Heart left ventricle (tissue), 16 donors: ENCODE data around the gene PDE5A. TPM values are rescaled to one million over a fixed set of nuclear protein-coding genes. Genes with fewer than 3 reads are reported as not detected.

Experiments used
- ATAC-seq, 4 donors: fragments of 200-7000 bp; cut with Tn5 transposase; one replicate each; pipeline ENCODE4 v1.9.1; 2020 to 2022; ENCODE audit warnings: moderate library complexity in 4 of 4, mild to moderate bottlenecking in 3 of 4, moderate number of reproducible peaks in 1 of 4
- DNase-seq, 5 donors: peaks; one replicate each; pipeline ENCODE4 v3.0.0-alpha.2; 2020
- H3K27ac ChIP-seq, 12 donors: fragments of 200-600 bp; sonication (generic) in 4 of 12; one replicate each; pipeline versions ENCODE4 v1.5.0 to v1.8.0; 2016 to 2022; ENCODE audit warnings: mild to moderate bottlenecking in 2 of 12
- H3K27me3 ChIP-seq, 9 donors: fragments of 200-600 bp; sonication (generic) in 2 of 9; one replicate each; pipeline versions ENCODE4 v1.5.1 to v1.8.0; 2016 to 2022; ENCODE audit warnings: mild to moderate bottlenecking in 3 of 9
- H3K36me3 ChIP-seq, 9 donors: fragments of 200-600 bp; sonication (generic) in 2 of 9; one replicate each; pipeline versions ENCODE4 v1.5.0 to v1.8.0; 2018 to 2022; ENCODE audit warnings: mild to moderate bottlenecking in 2 of 9
- H3K4me1 ChIP-seq, 12 donors: fragments of 200-600 bp; sonication (generic) in 4 of 12; one replicate each; pipeline versions ENCODE4 v1.5.0 to v1.8.0; 2016 to 2022; ENCODE audit warnings: mild to moderate bottlenecking in 3 of 12
- H3K4me3 ChIP-seq, 12 donors: fragments of 200-600 bp; sonication (generic) in 4 of 12; one replicate each; pipeline versions ENCODE4 v1.5.0 to v1.8.0; 2017 to 2022; ENCODE audit warnings: mild to moderate bottlenecking in 9 of 12, moderate library complexity in 4 of 12
- H3K9me3 ChIP-seq, 12 donors: fragments of 200-600 bp; sonication (generic) in 4 of 12; one replicate each; pipeline versions ENCODE4 v1.5.0 to v1.8.0; 2016 to 2022; ENCODE audit warnings: mild to moderate bottlenecking in 1 of 12
- POLR2A ChIP-seq, 2 donors: fragments of 450-650 bp; IDR thresholded peaks; one replicate each; pipeline ENCODE4 v1.6.1; 2017; ENCODE audit warnings: antibody characterized with exemption in 2 of 2, mild to moderate bottlenecking in 2 of 2, moderate library complexity in 2 of 2
- WGBS, 4 donors: extraction: QIAGEN DNeasy Blood & Tissue Kit in 2 of 4; methylation state at CpG; one replicate each; pipeline versions ENCODE4 v1.1.5 to v1.1.7; 2013 to 2018; 5-methylcytosine and 5-hydroxymethylcytosine counted together
- intact Hi-C, 10 donors: fragments of 100-400 bp; cut with DNase I; formaldehyde crosslinking; loops; one replicate each; pipeline versions ENCODE4 v1.11.1 to v1.14.2; 2022
- polyA plus RNA-seq, 2 donors: library from polyadenylated mRNA; stranded (reverse); fragments of 200-250 nt; gene quantifications; one replicate each; pipeline ENCODE4 v1.2.3, GENCODE V29; 2013
- total RNA-seq, 9 donors: library from RNA; depleted of rRNA in 2 of 9; stranded (reverse); fragments of >200 nt in 2 of 9; fragmentation: NEBNext Ultra II Directional in 3 of 9; extraction: Animal tissue kit (Norgen Biotek cat#: 25700) in 3 of 9; gene quantifications; one replicate each; pipeline versions ENCODE4 v1.1.0 to v1.2.4, GENCODE V29; 2016 to 2023
- TF ChIP-seq, protein P1 (sequence below), 12 donors: fragments of 200-600 bp; sonication (generic) in 4 of 12; IDR thresholded peaks; one replicate each; pipeline versions ENCODE4 v1.5.0 to v1.8.0; 2018 to 2022; ENCODE audit warnings: antibody characterized with exemption in 12 of 12, mild to moderate bottlenecking in 5 of 12
- donor health status: ischemic (EF 13 %, LVEDD 7.1; RV severe dilation, severe dysfunction).
- donor health status: healthy with polysubstance abuse.
- donor health status: DM: no; HTN: yes; CAD: no.
- donor health status: DM: no; HTN: no; CAD: no.
- donor health status: ischemic (EF 25% LVEDD 6.9; RV normal size, moderate dysfunction).
- donor health status: ischemic (EF 25% LVEDD 5.7; RV mildly dilated, moderate dysfunction).
- donor health status: healthy.
- donor health status: DM: yes; HTN: yes; CAD: no.
- donor health status: ischemic (EF 35%, LVEDD 5.7; RV mildly dilated, moderate dysfunction).
- donor health status: nonischemic (EF 11% LVEDD 7.7; RV severe dilation, severe dysfunction).
- donor health status: DM: yes; HTN: yes; CAD: no.
- donor health status: PGD.
- donor health status: ischemic (EF 29% LVEDD 5.4; RV normal size, mild dysfunction).
- donor health status: nonischemic (EF 23%, LVEDD 6.1; RV moderate dilation, normal function).

Gene PDE5A
- total and polyA plus RNA-seq, 11 donors = 1.6 to 20.6 (median 7.3) TPM

DNA sequence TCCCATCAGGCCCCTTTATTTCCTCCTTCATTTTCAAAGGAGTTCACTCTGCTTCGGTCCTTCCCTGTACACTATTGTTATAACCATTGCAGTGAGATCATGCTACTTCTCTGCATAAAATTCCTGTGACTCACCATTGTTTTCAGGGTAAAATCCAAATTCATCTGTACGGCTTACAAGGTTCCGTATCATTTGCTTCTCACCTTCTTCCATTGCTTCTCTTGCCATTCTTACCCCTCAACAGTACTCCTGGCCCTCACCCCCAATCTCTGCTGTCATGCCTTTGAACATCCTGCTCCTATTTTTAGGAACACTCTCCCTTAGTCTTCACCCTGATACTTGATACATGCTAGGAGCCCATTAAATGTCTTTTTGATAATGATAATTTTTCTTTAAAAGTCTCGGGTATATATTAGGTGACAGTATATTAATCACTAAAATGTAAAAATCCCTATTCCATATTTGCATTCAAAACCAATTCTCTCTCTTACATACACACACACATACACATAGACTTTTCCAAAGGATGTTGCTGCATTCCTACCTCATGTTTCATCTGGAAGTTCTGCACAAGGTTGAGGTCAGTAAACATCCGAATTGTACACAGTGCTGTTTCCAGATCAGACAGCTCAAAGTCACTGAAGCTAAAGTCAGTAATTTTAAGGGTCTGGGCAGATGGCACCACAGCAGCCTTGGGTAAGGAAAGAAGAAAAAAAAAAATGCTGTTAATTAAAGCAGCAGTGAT lies 103.4 kb downstream of the PDE5A start:
- ATAC-seq (peak in 1 of 4 donors; percentile 38), DNase-seq (no peak)
- H3K9me3 ChIP-seq = no peaks in the 10 kb centered on the region
- WGBS, 4 donors = 72 to 82% (median 74%) methylated on average over 5 of the region's 5 CpGs
- peaks cover 0 to 66% (median 12%) of the 10 kb centered on the region in 9 donors for H3K36me3 ChIP-seq
- no peak overlapping the region for H3K27ac ChIP-seq
- TF ChIP-seq POLR2A (IDR thresholded peaks at IDR 0.05) = no peak
- TF ChIP-seq, protein P1, sequence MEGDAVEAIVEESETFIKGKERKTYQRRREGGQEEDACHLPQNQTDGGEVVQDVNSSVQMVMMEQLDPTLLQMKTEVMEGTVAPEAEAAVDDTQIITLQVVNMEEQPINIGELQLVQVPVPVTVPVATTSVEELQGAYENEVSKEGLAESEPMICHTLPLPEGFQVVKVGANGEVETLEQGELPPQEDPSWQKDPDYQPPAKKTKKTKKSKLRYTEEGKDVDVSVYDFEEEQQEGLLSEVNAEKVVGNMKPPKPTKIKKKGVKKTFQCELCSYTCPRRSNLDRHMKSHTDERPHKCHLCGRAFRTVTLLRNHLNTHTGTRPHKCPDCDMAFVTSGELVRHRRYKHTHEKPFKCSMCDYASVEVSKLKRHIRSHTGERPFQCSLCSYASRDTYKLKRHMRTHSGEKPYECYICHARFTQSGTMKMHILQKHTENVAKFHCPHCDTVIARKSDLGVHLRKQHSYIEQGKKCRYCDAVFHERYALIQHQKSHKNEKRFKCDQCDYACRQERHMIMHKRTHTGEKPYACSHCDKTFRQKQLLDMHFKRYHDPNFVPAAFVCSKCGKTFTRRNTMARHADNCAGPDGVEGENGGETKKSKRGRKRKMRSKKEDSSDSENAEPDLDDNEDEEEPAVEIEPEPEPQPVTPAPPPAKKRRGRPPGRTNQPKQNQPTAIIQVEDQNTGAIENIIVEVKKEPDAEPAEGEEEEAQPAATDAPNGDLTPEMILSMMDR (IDR thresholded peaks at IDR 0.05) = no peak
- H3K27me3 ChIP-seq = no peaks in the 10 kb centered on the region
- intact Hi-C loops = no loop called here
- no peak overlapping the region for H3K4me3 ChIP-seq
- peaks cover 0 to 16% (median 1%) of the 10 kb centered on the region in 12 donors for H3K4me1 ChIP-seq

DNA sequence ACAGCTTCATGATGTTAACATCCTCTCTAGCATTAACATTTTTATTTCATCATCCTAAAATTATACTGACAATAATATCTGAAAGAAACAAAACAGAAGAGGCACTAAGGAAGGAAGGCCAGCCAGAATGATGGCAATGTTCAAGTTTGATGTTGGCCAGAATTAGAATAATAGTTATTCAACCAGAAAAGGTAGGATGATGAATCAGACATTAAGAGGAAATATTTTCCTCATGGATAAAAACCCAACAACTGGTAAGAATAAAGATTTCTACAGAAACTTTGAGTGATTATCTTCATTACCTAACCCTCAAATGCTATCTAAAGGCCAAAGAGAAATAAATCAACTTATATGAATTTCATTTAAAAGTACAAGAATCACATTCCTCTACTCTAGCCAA lies 105.2 kb downstream of the PDE5A start:
- ATAC-seq (no peak), DNase-seq (no peak)
- intact Hi-C loops = no loop called here
- Histone ChIP-seq H3K4me1 (peaks cover 0 to 28% (median 7%) of the 10 kb centered on the region in 12 donors), H3K36me3 (peaks cover 0 to 71% (median 18%) of the 10 kb centered on the region in 9 donors), H3K9me3 (no peaks in the 10 kb centered on the region), H3K27ac (peak overlapping the region in 1 of 12 donors; percentile 33), H3K27me3 (no peaks in the 10 kb centered on the region), H3K4me3 (no peak overlapping the region)
- TF ChIP-seq, protein P1 (IDR thresholded peaks at IDR 0.05) = no peak
- no peak for TF ChIP-seq POLR2A (IDR thresholded peaks at IDR 0.05)

DNA sequence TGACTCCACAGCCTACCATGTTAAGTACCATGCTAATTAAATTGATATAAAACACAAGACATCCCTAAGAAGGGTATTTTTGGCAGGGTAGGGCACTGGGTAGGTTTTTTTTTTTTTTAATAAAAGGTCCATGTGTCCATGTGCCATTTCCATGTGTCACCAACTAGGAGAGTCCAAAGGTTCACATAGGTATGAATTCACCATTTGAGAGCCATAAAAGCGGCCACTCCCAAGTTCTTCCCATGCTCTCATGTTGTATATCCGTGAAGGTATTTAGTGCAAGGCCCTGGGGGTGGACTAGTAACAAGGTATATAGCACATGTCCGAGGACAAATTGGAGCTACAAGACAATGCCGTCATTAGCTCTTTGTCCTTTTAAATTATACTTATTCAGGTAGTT lies 107.3 kb downstream of the PDE5A start:
- intact Hi-C loops = no loop called here
- ATAC-seq (no peak), DNase-seq (no peak)
- peaks cover 0 to 90% (median 34%) of the 10 kb centered on the region in 9 donors for H3K36me3 ChIP-seq
- H3K27me3 ChIP-seq = no peaks in the 10 kb centered on the region
- peak overlapping the region in 1 of 12 donors; percentile 43 for H3K27ac ChIP-seq
- H3K4me3 ChIP-seq = no peak overlapping the region
- no peaks in the 10 kb centered on the region for H3K9me3 ChIP-seq
- no peak for TF ChIP-seq POLR2A (IDR thresholded peaks at IDR 0.05)
- TF ChIP-seq, protein P1 (IDR thresholded peaks at IDR 0.05) = no peak
- H3K4me1 ChIP-seq = peaks cover 0 to 42% (median 6%) of the 10 kb centered on the region in 12 donors
- WGBS, 4 donors = 97 to 100% (median 98%) methylated on average over 4 of the region's 4 CpGs

DNA sequence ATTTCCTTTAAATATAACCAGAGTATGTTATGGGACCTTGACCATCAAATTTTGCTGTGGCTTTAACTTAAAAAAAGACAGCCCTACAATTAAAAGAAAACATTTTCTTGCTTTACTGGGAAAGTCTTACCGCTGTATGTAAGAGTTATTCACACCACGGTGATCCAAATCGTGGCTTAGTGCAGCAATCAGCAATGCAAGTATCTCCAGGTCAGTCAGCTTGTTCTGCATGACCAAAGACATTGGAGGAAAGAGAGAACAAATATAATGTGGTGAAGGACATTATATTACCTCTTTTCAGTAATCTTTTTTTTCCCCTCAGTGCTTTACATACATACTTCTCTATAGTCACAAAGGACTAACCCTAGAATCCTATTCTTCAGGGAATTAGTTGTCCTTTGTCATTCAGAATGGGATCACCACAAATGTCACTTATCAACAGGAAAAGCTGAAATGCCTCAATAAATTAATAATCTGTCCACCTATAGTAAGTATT lies 109.6 kb downstream of the PDE5A start:
- Histone ChIP-seq H3K4me1 (peaks cover 0 to 41% (median 0%) of the 10 kb centered on the region in 12 donors), H3K27me3 (no peaks in the 10 kb centered on the region), H3K4me3 (no peak overlapping the region), H3K9me3 (no peaks in the 10 kb centered on the region), H3K27ac (peak overlapping the region in 7 of 12 donors; percentile 1 to 82 (median 68)), H3K36me3 (peaks cover 0 to 97% (median 56%) of the 10 kb centered on the region in 9 donors)
- intact Hi-C loops = no loop called here
- TF ChIP-seq, protein P1 (IDR thresholded peaks at IDR 0.05) = no peak
- TF ChIP-seq POLR2A (IDR thresholded peaks at IDR 0.05) = no peak
- ATAC-seq (no peak), DNase-seq (no peak)
- 71 to 87% (median 81%) methylated on average over 3 of the region's 3 CpGs for WGBS, 4 donors
